WI38 (cell line): ENCODE data around the gene TLE6.

Experiments used
- H3K4me3 ChIP-seq: 2 replicates; pipeline ENCODE4 v1.5.1; 2011; ENCODE audit warnings: low read depth, mild to moderate bottlenecking, control low read depth, low read length
- TF ChIP-seq, protein P1 (sequence below): IDR thresholded peaks from 2 replicates; pipeline ENCODE4 v1.5.1; 2012; ENCODE audit warnings: low read depth, mild to moderate bottlenecking, control low read depth, low read length

The TLE6 gene

DNA sequence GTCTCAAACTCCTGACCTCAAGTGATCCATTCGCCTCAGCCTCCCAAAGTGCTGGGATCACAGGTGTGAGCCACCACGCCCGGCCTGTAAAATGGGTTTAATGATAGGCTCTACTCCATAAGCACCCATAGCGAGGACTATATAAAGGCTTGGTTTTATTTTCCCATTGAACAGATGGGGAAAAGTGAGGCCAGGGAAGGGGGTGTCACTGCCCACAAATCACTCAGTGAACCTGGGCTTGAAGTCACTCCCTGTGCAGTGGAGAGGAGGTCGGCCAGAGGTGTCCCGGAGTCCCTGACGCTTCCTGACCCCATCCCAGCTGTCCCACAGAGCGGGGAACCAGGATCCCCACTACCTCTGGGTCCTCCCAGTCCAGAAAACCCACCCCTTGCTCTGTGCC, 36.8 kb downstream of the TLE6 start:
- H3K4me3 ChIP-seq, result no peak overlapping the region
- TF ChIP-seq, protein P1, sequence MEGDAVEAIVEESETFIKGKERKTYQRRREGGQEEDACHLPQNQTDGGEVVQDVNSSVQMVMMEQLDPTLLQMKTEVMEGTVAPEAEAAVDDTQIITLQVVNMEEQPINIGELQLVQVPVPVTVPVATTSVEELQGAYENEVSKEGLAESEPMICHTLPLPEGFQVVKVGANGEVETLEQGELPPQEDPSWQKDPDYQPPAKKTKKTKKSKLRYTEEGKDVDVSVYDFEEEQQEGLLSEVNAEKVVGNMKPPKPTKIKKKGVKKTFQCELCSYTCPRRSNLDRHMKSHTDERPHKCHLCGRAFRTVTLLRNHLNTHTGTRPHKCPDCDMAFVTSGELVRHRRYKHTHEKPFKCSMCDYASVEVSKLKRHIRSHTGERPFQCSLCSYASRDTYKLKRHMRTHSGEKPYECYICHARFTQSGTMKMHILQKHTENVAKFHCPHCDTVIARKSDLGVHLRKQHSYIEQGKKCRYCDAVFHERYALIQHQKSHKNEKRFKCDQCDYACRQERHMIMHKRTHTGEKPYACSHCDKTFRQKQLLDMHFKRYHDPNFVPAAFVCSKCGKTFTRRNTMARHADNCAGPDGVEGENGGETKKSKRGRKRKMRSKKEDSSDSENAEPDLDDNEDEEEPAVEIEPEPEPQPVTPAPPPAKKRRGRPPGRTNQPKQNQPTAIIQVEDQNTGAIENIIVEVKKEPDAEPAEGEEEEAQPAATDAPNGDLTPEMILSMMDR, result no peak

DNA sequence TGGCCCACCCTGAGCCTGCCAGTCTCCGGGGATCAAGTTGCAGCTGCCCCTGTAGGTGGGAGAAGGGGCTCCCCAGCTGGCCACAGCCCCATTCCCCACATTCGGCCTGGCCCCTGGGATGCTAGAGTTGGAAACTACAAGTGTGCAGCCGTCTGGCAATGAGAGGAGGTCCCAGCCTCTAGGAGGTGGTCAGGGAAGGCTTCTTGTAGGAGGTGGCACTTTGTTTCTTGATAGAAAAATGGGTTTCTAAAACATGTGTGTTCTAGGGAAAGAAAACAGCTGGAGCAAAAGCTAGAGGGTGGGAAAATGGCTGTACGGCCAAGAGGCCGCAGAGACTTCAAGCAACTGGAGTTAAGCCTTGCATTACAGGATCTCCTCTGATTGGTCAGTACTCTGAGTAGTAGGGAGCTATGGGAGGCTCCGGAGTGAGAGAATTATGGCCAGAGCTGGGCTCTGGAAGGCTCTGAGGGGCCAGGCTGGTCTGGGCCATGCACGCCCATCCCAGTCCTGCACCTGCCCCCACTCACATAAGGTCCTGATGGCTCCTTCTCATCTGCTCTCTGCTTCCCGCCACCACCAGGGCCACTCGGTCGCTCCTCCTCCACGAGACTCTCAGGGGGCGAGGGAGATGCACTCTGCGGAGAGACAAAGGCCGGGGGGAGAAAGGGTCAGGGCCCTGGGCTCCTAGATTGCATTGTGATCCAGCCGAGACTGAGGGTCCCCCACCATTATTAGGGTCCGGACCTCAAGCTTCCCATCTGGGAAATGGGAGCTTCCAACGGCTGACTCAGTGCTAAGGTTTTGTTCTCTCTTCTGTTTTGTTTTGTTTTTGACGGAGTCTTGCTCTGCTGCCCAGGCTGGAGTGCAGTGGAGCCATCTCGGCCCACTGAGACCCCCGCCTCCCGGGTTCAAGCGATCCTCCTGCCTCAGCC, 38.0 kb downstream of the TLE6 start:
- TF ChIP-seq, protein P1, result no peak
- H3K4me3 ChIP-seq, result no peak overlapping the region

DNA sequence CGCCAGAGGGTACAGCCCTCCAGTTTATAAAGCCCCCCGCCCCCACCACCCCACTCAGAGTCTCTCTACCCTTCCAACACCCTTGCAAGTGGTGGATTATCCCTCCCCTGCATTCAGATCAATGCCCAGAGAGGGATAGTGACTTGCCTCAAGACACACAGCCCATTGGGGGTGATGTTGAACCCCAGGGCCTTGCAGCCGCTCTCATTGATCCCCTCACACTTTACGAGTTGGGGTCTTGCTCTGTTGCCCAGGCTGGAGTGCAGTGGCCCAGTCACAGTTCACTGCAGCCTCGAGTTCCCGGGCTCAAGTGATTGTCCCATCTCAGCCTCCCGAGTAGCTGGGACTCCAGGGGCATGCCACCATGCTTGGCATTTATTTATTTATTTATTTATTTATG, 40.6 kb downstream of the TLE6 start:
- TF ChIP-seq, protein P1, result no peak
- H3K4me3 ChIP-seq, result no peak overlapping the region

DNA sequence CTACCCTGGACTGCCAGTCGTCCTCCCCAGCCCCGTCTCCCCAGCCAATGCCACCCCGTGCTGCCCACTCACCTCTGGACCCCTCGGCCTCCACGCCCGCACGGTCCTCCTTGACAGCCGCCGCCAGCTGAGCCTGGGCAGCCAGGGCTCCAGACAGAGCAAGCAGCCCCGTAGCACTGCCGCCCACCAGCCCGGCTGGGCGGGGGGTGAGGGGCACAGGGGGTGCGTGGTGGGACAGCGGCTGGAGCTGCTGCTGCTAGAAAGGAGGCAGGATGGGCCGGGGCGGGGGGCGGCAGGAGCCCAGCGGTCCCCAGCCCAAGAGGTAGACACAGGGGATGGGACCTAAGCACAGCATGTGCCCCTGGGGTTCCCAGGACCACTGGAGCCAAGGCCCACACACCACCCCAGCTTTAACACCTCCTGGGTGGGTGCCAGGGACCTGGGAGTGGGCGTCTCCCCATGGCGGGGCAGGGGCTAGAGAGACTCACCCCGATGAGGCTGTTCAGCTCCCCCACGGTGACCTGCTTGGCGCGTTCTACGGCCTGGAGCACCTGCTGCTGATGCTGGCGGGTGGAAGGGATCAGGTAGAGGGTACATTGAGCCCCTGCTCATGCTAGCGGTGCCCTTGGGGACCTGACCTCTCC, 42.0 kb downstream of the TLE6 start:
- TF ChIP-seq, protein P1, result no peak
- H3K4me3 ChIP-seq, result no peak overlapping the region

DNA sequence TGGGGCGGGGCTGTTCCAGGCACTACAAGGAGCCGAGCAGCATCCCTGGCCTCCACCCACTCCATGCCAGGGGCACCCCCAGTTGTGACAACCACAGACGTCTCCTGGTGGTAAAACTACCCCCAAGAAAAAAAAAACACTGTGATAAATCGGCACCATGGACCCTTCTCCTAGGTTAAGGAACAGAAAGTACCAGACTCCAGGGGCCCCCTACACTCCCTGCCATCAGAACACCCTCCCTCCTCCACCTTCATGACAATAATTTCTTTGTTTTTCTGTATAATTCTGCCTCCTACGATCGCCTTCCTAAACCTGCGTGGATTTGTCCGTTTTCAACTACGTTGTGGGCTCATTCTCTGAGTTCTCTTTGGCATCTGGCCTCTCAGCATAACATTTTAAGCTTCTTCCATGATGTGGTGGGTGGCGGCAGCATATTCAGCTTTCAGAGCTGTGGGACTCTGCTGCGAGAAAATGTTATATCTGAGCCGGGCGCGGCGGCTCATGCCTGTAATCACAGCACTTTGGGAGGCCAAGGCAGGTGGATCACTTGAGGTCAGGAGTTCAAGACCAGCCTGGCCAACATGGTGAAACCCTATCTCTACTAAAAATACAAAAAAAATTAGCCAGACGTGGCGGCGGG, 43.1 kb downstream of the TLE6 start:
- H3K4me3 ChIP-seq, result no peak overlapping the region
- TF ChIP-seq, protein P1, result no peak

DNA sequence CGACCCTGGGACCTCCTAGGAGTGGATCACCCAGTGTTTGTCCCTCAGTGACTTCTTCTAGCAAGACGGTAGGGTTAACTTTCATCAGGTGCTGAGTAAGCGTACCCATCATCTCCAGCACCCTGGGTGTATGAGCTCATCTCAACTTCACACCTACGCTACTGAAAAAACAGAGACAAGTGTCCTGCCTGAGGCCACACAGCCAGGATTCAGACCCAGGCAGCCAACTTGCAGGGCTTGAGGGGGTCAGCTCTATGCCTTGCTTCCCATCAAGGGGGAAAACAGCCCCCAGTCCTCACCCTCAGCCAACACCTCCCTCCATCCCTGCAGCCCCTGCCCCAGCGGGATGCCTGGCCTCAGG, 47.1 kb downstream of the TLE6 start:
- TF ChIP-seq, protein P1, result no peak
- H3K4me3 ChIP-seq, result no peak overlapping the region
